ENCODE data around the gene KRT2. TPM values are rescaled to one million over a fixed set of nuclear protein-coding genes. Genes with fewer than 3 reads are reported as not detected.

KRT2 gene
- total RNA-seq, 1 experiment from 2014 or later = not detected

DNA sequence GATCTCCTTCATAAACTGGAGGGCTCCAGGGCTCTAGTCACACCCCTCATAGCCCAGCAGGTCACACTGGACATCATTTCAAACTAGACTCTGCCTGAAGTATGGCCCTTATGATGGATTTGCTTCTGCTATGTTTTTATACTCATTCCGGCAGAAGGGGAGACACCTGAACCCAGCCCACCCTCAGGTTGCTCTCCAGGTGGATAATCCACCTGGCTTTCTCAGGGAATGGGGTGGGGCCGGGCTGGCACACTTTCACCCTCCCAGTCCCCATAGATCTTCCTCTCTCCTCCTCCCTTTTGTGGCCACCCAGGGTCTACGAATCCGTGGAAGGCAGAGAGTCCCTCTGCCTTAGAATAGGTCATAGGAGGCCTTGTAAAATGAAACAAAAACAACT lies 23.9 kb downstream of the KRT2 start:
- Mint-ChIP-seq H3K9me3 (no peaks in the 10 kb centered on the region), H3K4me3 (no peak overlapping the region), H3K27me3 (ENCODE audit: low read depth) (no peaks in the 10 kb centered on the region), H3K36me3 (no peaks in the 10 kb centered on the region), H3K4me1 (peaks cover 6% of the 10 kb centered on the region), H3K27ac (no peak overlapping the region)
- ATAC-seq (no peak), DNase-seq (ENCODE audit: low spot score) (no peak)
- ChIA-PET POLR2A (no interaction called here), CTCF (interaction anchor here (0.6 kb wide), 1 partner anchor 242 kb away, joined by 3 read pairs; no protein-coding TSS in a partner anchor)
- TF ChIP-seq ZNF138 (CRISPR knock-in tag; conservative IDR thresholded peaks at IDR 0.05) (no peak), KAT7 (CRISPR knock-in tag; IDR thresholded peaks at IDR 0.05; ENCODE audit: borderline replicate concordance) (no peak), CREB1 (CRISPR knock-in tag; IDR thresholded peaks at IDR 0.05) (no peak), ZNF121 (CRISPR knock-in tag; IDR thresholded peaks at IDR 0.05) (no peak), JAZF1 (CRISPR knock-in tag; IDR thresholded peaks at IDR 0.05) (no peak), ZBTB21 (CRISPR knock-in tag; IDR thresholded peaks at IDR 0.05; ENCODE audit: borderline replicate concordance) (no peak), NR2C2 (CRISPR knock-in tag; IDR thresholded peaks at IDR 0.05) (no peak), MXD4 (CRISPR knock-in tag; IDR thresholded peaks at IDR 0.05; ENCODE audit: borderline replicate concordance) (no peak), RELA (CRISPR knock-in tag; IDR thresholded peaks at IDR 0.05; ENCODE audit: borderline replicate concordance) (no peak), ZNF416 (CRISPR knock-in tag; IDR thresholded peaks at IDR 0.05) (no peak), ATF2 (CRISPR knock-in tag; IDR thresholded peaks at IDR 0.05; ENCODE audit: borderline replicate concordance, low read depth) (no peak)
- TF ChIP-seq, protein P1, sequence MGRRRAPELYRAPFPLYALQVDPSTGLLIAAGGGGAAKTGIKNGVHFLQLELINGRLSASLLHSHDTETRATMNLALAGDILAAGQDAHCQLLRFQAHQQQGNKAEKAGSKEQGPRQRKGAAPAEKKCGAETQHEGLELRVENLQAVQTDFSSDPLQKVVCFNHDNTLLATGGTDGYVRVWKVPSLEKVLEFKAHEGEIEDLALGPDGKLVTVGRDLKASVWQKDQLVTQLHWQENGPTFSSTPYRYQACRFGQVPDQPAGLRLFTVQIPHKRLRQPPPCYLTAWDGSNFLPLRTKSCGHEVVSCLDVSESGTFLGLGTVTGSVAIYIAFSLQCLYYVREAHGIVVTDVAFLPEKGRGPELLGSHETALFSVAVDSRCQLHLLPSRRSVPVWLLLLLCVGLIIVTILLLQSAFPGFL (CRISPR knock-in tag; IDR thresholded peaks at IDR 0.05; ENCODE audit: borderline replicate concordance) = no peak
- TF ChIP-seq, protein P2, sequence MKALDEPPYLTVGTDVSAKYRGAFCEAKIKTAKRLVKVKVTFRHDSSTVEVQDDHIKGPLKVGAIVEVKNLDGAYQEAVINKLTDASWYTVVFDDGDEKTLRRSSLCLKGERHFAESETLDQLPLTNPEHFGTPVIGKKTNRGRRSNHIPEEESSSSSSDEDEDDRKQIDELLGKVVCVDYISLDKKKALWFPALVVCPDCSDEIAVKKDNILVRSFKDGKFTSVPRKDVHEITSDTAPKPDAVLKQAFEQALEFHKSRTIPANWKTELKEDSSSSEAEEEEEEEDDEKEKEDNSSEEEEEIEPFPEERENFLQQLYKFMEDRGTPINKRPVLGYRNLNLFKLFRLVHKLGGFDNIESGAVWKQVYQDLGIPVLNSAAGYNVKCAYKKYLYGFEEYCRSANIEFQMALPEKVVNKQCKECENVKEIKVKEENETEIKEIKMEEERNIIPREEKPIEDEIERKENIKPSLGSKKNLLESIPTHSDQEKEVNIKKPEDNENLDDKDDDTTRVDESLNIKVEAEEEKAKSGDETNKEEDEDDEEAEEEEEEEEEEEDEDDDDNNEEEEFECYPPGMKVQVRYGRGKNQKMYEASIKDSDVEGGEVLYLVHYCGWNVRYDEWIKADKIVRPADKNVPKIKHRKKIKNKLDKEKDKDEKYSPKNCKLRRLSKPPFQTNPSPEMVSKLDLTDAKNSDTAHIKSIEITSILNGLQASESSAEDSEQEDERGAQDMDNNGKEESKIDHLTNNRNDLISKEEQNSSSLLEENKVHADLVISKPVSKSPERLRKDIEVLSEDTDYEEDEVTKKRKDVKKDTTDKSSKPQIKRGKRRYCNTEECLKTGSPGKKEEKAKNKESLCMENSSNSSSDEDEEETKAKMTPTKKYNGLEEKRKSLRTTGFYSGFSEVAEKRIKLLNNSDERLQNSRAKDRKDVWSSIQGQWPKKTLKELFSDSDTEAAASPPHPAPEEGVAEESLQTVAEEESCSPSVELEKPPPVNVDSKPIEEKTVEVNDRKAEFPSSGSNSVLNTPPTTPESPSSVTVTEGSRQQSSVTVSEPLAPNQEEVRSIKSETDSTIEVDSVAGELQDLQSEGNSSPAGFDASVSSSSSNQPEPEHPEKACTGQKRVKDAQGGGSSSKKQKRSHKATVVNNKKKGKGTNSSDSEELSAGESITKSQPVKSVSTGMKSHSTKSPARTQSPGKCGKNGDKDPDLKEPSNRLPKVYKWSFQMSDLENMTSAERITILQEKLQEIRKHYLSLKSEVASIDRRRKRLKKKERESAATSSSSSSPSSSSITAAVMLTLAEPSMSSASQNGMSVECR (CRISPR knock-in tag; IDR thresholded peaks at IDR 0.05; ENCODE audit: borderline replicate concordance) = no peak

DNA sequence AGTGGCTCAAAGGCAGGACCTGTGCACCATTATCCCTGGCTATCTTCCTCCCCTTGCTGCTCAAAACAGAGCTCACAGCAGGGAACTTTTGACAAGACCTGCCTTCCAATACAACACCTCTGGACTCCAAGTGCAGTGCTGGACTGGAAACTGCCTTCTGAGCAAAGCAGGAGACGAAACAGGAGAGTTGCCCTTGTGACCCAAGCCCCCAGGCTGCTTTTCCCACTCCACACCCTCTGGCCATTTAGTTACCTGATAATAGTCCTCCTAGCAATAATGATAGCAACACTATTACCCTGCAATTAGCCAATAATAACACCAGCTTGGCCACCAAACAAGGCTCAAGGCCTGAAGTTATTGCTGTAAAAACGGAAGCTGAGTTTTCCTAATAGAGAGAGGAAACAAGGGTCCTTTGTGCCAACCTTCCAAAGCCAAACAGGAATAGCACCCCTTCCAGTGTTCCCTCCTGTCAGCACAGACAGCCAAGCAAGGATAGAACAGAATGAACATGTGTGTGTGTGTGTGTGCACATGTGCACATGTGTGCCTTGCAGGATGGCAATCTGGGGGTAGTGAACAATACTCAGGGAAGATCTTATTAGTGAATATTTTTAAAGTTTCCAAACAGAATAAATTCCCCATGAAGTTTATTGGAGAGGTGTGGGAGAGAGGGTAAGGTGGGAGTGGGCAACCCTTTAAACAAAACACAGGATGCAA lies 24.5 kb downstream of the KRT2 start:
- Mint-ChIP-seq H3K4me3 (no peak overlapping the region), H3K27ac (no peak overlapping the region), H3K4me1 (peaks cover 6% of the 10 kb centered on the region), H3K36me3 (no peaks in the 10 kb centered on the region), H3K27me3 (ENCODE audit: low read depth) (no peaks in the 10 kb centered on the region), H3K9me3 (no peaks in the 10 kb centered on the region)
- DNase-seq (ENCODE audit: low spot score) = no peak
- CTCF ChIA-PET = interaction anchor here (0.9 kb wide), 1 partner anchor 17 kb away, joined by 3 read pairs; no protein-coding TSS in a partner anchor
- POLR2A ChIA-PET = no interaction called here
- no peak for ATAC-seq
- TF ChIP-seq, protein P3, sequence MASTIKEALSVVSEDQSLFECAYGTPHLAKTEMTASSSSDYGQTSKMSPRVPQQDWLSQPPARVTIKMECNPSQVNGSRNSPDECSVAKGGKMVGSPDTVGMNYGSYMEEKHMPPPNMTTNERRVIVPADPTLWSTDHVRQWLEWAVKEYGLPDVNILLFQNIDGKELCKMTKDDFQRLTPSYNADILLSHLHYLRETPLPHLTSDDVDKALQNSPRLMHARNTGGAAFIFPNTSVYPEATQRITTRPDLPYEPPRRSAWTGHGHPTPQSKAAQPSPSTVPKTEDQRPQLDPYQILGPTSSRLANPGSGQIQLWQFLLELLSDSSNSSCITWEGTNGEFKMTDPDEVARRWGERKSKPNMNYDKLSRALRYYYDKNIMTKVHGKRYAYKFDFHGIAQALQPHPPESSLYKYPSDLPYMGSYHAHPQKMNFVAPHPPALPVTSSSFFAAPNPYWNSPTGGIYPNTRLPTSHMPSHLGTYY (CRISPR knock-in tag; IDR thresholded peaks at IDR 0.05) = no peak
- TF ChIP-seq FOXP1 (CRISPR knock-in tag; IDR thresholded peaks at IDR 0.05; ENCODE audit: borderline replicate concordance) (no peak), ZNF121 (CRISPR knock-in tag; IDR thresholded peaks at IDR 0.05) (no peak), MXD4 (CRISPR knock-in tag; IDR thresholded peaks at IDR 0.05; ENCODE audit: borderline replicate concordance) (no peak), RORB (CRISPR knock-in tag; IDR thresholded peaks at IDR 0.05) (no peak), ZNF232 (CRISPR knock-in tag; IDR thresholded peaks at IDR 0.05) (no peak), HMGA2 (CRISPR knock-in tag; IDR thresholded peaks at IDR 0.05) (no peak)
- TF ChIP-seq, protein P4, sequence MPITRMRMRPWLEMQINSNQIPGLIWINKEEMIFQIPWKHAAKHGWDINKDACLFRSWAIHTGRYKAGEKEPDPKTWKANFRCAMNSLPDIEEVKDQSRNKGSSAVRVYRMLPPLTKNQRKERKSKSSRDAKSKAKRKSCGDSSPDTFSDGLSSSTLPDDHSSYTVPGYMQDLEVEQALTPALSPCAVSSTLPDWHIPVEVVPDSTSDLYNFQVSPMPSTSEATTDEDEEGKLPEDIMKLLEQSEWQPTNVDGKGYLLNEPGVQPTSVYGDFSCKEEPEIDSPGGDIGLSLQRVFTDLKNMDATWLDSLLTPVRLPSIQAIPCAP (CRISPR knock-in tag; IDR thresholded peaks at IDR 0.05) = no peak
- TF ChIP-seq, protein P5, sequence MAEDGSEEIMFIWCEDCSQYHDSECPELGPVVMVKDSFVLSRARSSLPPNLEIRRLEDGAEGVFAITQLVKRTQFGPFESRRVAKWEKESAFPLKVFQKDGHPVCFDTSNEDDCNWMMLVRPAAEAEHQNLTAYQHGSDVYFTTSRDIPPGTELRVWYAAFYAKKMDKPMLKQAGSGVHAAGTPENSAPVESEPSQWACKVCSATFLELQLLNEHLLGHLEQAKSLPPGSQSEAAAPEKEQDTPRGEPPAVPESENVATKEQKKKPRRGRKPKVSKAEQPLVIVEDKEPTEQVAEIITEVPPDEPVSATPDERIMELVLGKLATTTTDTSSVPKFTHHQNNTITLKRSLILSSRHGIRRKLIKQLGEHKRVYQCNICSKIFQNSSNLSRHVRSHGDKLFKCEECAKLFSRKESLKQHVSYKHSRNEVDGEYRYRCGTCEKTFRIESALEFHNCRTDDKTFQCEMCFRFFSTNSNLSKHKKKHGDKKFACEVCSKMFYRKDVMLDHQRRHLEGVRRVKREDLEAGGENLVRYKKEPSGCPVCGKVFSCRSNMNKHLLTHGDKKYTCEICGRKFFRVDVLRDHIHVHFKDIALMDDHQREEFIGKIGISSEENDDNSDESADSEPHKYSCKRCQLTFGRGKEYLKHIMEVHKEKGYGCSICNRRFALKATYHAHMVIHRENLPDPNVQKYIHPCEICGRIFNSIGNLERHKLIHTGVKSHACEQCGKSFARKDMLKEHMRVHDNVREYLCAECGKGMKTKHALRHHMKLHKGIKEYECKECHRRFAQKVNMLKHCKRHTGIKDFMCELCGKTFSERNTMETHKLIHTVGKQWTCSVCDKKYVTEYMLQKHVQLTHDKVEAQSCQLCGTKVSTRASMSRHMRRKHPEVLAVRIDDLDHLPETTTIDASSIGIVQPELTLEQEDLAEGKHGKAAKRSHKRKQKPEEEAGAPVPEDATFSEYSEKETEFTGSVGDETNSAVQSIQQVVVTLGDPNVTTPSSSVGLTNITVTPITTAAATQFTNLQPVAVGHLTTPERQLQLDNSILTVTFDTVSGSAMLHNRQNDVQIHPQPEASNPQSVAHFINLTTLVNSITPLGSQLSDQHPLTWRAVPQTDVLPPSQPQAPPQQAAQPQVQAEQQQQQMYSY (CRISPR knock-in tag; IDR thresholded peaks at IDR 0.05) = no peak
